Liver (tissue), 9 donors: ENCODE measurements around the gene CD109. TPM values are rescaled to one million over a fixed set of nuclear protein-coding genes. Genes with fewer than 3 reads are reported as not detected.

ENCODE experiments used
- DNase-seq: peaks from one replicate; pipeline ENCODE4 v3.0.0-alpha.2; 2017; ENCODE audit warnings: low spot score
- H3K27ac ChIP-seq, 2 donors: one replicate each; pipeline ENCODE4 v1.7.0; 2013; ENCODE audit warnings: inconsistent platforms in 2 of 2, low read length in 2 of 2, control low read depth in 1 of 2, low read depth in 1 of 2, mild to moderate bottlenecking in 1 of 2
- H3K27me3 ChIP-seq, 4 donors: one replicate each; pipeline versions ENCODE4 v1.6.1 to v1.7.0; 2013; ENCODE audit warnings: low read length in 3 of 4, inconsistent platforms in 1 of 4, mild to moderate bottlenecking in 1 of 4, moderate library complexity in 1 of 4; ENCODE audit not compliant: control insufficient read depth in 4 of 4, insufficient read depth in 4 of 4
- H3K36me3 ChIP-seq, 4 donors: one replicate each; pipeline versions ENCODE4 v1.6.1 to v1.7.0; 2013; ENCODE audit warnings: low read length in 3 of 4, mild to moderate bottlenecking in 3 of 4, low read depth in 1 of 4, moderate library complexity in 1 of 4; ENCODE audit not compliant: control insufficient read depth in 4 of 4, insufficient read depth in 3 of 4
- H3K4me1 ChIP-seq, 4 donors: one replicate each; pipeline versions ENCODE4 v1.6.1 to v1.7.0; 2013; ENCODE audit warnings: low read length in 3 of 4, mild to moderate bottlenecking in 3 of 4, moderate library complexity in 1 of 4; ENCODE audit not compliant: control insufficient read depth in 4 of 4, insufficient read depth in 4 of 4
- H3K4me3 ChIP-seq, 3 donors: one replicate each; pipeline versions ENCODE4 v1.6.1 to v1.7.0; 2013; ENCODE audit warnings: low read length in 3 of 3, control low read depth in 1 of 3, low read depth in 1 of 3, mild to moderate bottlenecking in 1 of 3
- H3K9ac ChIP-seq, 2 donors: one replicate each; pipeline ENCODE4 v1.7.0; 2013; ENCODE audit warnings: low read length in 2 of 2, mild to moderate bottlenecking in 2 of 2, moderate library complexity in 2 of 2, control low read depth in 1 of 2, low read depth in 1 of 2
- H3K9me3 ChIP-seq, 4 donors: one replicate each; pipeline versions ENCODE4 v1.6.1 to v1.7.0; 2013; ENCODE audit warnings: low read length in 3 of 4; ENCODE audit not compliant: control insufficient read depth in 4 of 4
- ATF3 ChIP-seq: IDR thresholded peaks from 2 replicates; pipeline ENCODE4 v1.6.1; 2016; ENCODE audit warnings: antibody characterized with exemption
- CTCF ChIP-seq: fragments of 150-350 bp; IDR thresholded peaks from 2 replicates; pipeline ENCODE4 v1.5.1; 2017; ENCODE audit warnings: improper control_type of control experiment, low read depth, low read length; ENCODE audit not compliant: missing input control
- EGR1 ChIP-seq, 2 donors: IDR thresholded peaks; 2 replicates each; pipeline ENCODE4 v1.6.1; 2016 to 2018; ENCODE audit warnings: antibody characterized with exemption in 2 of 2, low read depth in 2 of 2
- FOXA1 ChIP-seq: IDR thresholded peaks from 2 replicates; pipeline ENCODE4 v1.6.1; 2016; ENCODE audit warnings: antibody characterized with exemption
- GABPA ChIP-seq, 2 donors: IDR thresholded peaks in 1 of 2; conservative IDR thresholded peaks in 1 of 2; 2 replicates each; pipeline ENCODE4 v1.6.1; 2016; ENCODE audit warnings: antibody characterized with exemption in 2 of 2, mild to moderate bottlenecking in 1 of 2, moderate library complexity in 1 of 2
- HNF4A ChIP-seq, 2 donors: conservative IDR thresholded peaks; 2 replicates each; pipeline ENCODE4 v1.6.1; 2016; ENCODE audit warnings: antibody characterized with exemption in 2 of 2, mild to moderate bottlenecking in 2 of 2
- HNF4G ChIP-seq: IDR thresholded peaks from 2 replicates; pipeline ENCODE4 v1.6.1; 2016; ENCODE audit warnings: antibody characterized with exemption
- JUND ChIP-seq, 2 donors: IDR thresholded peaks; 2 replicates each; pipeline ENCODE4 v1.6.1; 2016; ENCODE audit warnings: antibody characterized with exemption in 2 of 2
- MAX ChIP-seq: IDR thresholded peaks from 2 replicates; pipeline ENCODE4 v1.6.1; 2016; ENCODE audit warnings: antibody characterized with exemption
- NR2F2 ChIP-seq: IDR thresholded peaks from 2 replicates; pipeline ENCODE4 v1.6.1; 2016; ENCODE audit warnings: antibody characterized with exemption
- RAD21 ChIP-seq, 2 donors: IDR thresholded peaks; 2 replicates each; pipeline ENCODE4 v1.6.1; 2016; ENCODE audit warnings: antibody characterized with exemption in 2 of 2, mild to moderate bottlenecking in 2 of 2
- REST ChIP-seq: IDR thresholded peaks from 2 replicates; pipeline ENCODE4 v1.6.1; 2016; ENCODE audit warnings: antibody characterized with exemption, mild to moderate bottlenecking
- RXRA ChIP-seq, 2 donors: IDR thresholded peaks; 2 replicates each; pipeline ENCODE4 v1.6.1; 2017 to 2018; ENCODE audit warnings: antibody characterized with exemption in 2 of 2, mild to moderate bottlenecking in 1 of 2
- SP1 ChIP-seq: IDR thresholded peaks from 2 replicates; pipeline ENCODE4 v1.6.1; 2018; ENCODE audit warnings: antibody characterized with exemption, mild to moderate bottlenecking
- TAF1 ChIP-seq: conservative IDR thresholded peaks from 2 replicates; pipeline ENCODE4 v1.6.1; 2016; ENCODE audit warnings: antibody characterized with exemption, mild to moderate bottlenecking
- YY1 ChIP-seq: IDR thresholded peaks from 2 replicates; pipeline ENCODE4 v1.6.1; 2016; ENCODE audit warnings: antibody characterized with exemption, mild to moderate bottlenecking
- ZBTB33 ChIP-seq: IDR thresholded peaks from 2 replicates; pipeline ENCODE4 v1.6.1; 2016; ENCODE audit warnings: antibody characterized with exemption
- WGBS: extraction: QIAGEN DNeasy Blood & Tissue Kit; methylation state at CpG from one replicate; pipeline ENCODE4 v1.1.7; 2013; 5-methylcytosine and 5-hydroxymethylcytosine counted together
- polyA plus RNA-seq, 2 donors: library from polyadenylated mRNA; stranded (reverse) in 1 of 2; unstranded in 1 of 2; fragments of 200-250 nt in 1 of 2; fragments of >200 nt in 1 of 2; fragmentation: Nextera tagmentation in 1 of 2; extraction: Ambion mirVana in 1 of 2; gene quantifications; one replicate each; pipeline versions ENCODE4 v1.2.1 to v1.2.3, GENCODE V29; 2013 to 2015
- total RNA-seq, 2 donors: library from RNA; depleted of rRNA; stranded (reverse); fragments of >200 nt; gene quantifications; one replicate each; pipeline ENCODE4 v1.2.3, GENCODE V29; 2014
- donor health status: healthy.
- donor health status: healthy.
- donor health status: healthy.
- donor health status: healthy.
- donor health status: healthy.

The CD109 gene
- total and polyA plus RNA-seq, 4 donors: 0.18 to 2.0 (median 0.32) TPM

- no peaks in the 10 kb centered on the region for H3K4me1 ChIP-seq
- TF ChIP-seq JUND (IDR thresholded peaks at IDR 0.05): no peak
- no peak for TF ChIP-seq TAF1
- no peak for TF ChIP-seq EGR1 (IDR thresholded peaks at IDR 0.05; ENCODE audit: low read depth in 2 of 2)
- no peak for TF ChIP-seq RXRA (IDR thresholded peaks at IDR 0.05)
- TF ChIP-seq YY1: no peak
- TF ChIP-seq GABPA (IDR thresholded peaks at IDR 0.05 in 1 of 2, conservative IDR thresholded peaks at IDR 0.05 in 1 of 2): no peak
- no peak for TF ChIP-seq RAD21 (IDR thresholded peaks at IDR 0.05)
- TF ChIP-seq ZBTB33: no peak
- TF ChIP-seq HNF4A (conservative IDR thresholded peaks at IDR 0.05): no peak
- TF ChIP-seq MAX: no peak
- no peak for TF ChIP-seq REST
- TF ChIP-seq CTCF: no peak
- TF ChIP-seq FOXA1: no peak
- TF ChIP-seq ATF3: no peak
- no peak for TF ChIP-seq NR2F2
- no peak for TF ChIP-seq SP1
- TF ChIP-seq HNF4G: no peak
- no peaks in the 10 kb centered on the region for H3K9me3 ChIP-seq
- no peak overlapping the region for H3K4me3 ChIP-seq
- 78% methylated on average over 2 of the region's 2 CpGs for WGBS
- H3K27me3 ChIP-seq: peaks cover 0 to 2% (median 0%) of the 10 kb centered on the region in 4 donors
- no peaks in the 10 kb centered on the region for H3K36me3 ChIP-seq
- H3K9ac ChIP-seq: no peak overlapping the region
- no peak for DNase-seq
- H3K27ac ChIP-seq: no peak overlapping the region
Observed at GRCh38 chr6:73710470-73710869, 14.5 kb downstream of the CD109 start.

GRCh38 chr6:73710948-73711347, 14.9 kb downstream of the CD109 start:
- H3K4me3 ChIP-seq: no peak overlapping the region
- H3K36me3 ChIP-seq: no peaks in the 10 kb centered on the region
- WGBS: 58% methylated on average over 1 of the region's 1 CpG
- H3K9me3 ChIP-seq: no peaks in the 10 kb centered on the region
- H3K27ac ChIP-seq: no peak overlapping the region
- H3K4me1 ChIP-seq: no peaks in the 10 kb centered on the region
- no peak for DNase-seq
- H3K9ac ChIP-seq: no peak overlapping the region
- H3K27me3 ChIP-seq: peaks cover 0 to 2% (median 0%) of the 10 kb centered on the region in 4 donors
- TF ChIP-seq FOXA1: no peak
- no peak for TF ChIP-seq HNF4A (conservative IDR thresholded peaks at IDR 0.05)
- no peak for TF ChIP-seq ZBTB33
- TF ChIP-seq NR2F2: no peak
- TF ChIP-seq ATF3: no peak
- TF ChIP-seq REST: no peak
